IMR-90 (cell line): ENCODE measurements around the gene GLO1. TPM values are rescaled to one million over a fixed set of nuclear protein-coding genes. Genes with fewer than 3 reads are reported as not detected.

Experiments
- ATAC-seq: fragments of 200-7000 bp; cut with Tn5 transposase; 2 replicates; pipeline ENCODE4 v1.9.1; 2020; ENCODE audit warnings: low read depth, mild to moderate bottlenecking, moderate library complexity
- BruUV-seq: library from RNA; stranded (reverse); fragments of 400-500 nt; replicated peaks from 2 replicates; lab custom pipeline; 2021; lab: Mats Ljungman, UMichigan
- CTCF ChIA-PET: fragments of 300-600 bp; formaldehyde crosslinking; extraction: SDS; loops from one replicate; lab custom pipeline; 2021; ENCODE audit warnings: antibody characterized with exemption; lab: Yijun Ruan, JAX
- POLR2A ChIA-PET: fragments of 300-600 bp; sonication (Branson Sonifier 250); formaldehyde crosslinking; loops from one replicate; lab custom pipeline; 2022; ENCODE audit warnings: antibody characterized with exemption; ENCODE audit not compliant: unreplicated experiment; lab: Charles Lee
- DNase-seq: peaks from one replicate; pipeline ENCODE4 v3.0.0; 2013
- H2AFZ ChIP-seq: replicated peaks from 2 replicates; pipeline ENCODE3; 2013; ENCODE audit warnings: low read length, mild to moderate bottlenecking; ENCODE audit not compliant: poor library complexity
- H2AK5ac ChIP-seq: 2 replicates; pipeline ENCODE4 v1.6.1; 2013; ENCODE audit warnings: low read depth, low read length, inconsistent platforms
- H2AK9ac ChIP-seq: replicated peaks from 2 replicates; pipeline ENCODE3; 2013; ENCODE audit warnings: mild to moderate bottlenecking, low read depth, low read length, moderate library complexity; ENCODE audit not compliant: poor library complexity
- H2BK120ac ChIP-seq: 2 replicates; pipeline ENCODE4 v1.6.1; 2013; ENCODE audit warnings: low read depth, low read length, inconsistent platforms
- H2BK15ac ChIP-seq: 3 replicates; pipeline ENCODE4 v1.6.1; 2013; ENCODE audit warnings: low read depth, low read length, inconsistent platforms
- H2BK20ac ChIP-seq: 2 replicates; pipeline ENCODE4 v1.6.1; 2013; ENCODE audit warnings: low read depth, mild to moderate bottlenecking, inconsistent platforms, low read length, moderate library complexity
- H2BK5ac ChIP-seq: 2 replicates; pipeline ENCODE4 v1.6.1; 2013; ENCODE audit warnings: mild to moderate bottlenecking, low read depth, low read length, inconsistent platforms; ENCODE audit not compliant: poor library complexity, severe bottlenecking
- H3K14ac ChIP-seq: replicated peaks from 2 replicates; pipeline ENCODE4 v1.6.1; 2013; ENCODE audit warnings: low read depth, low read length, inconsistent platforms
- H3K18ac ChIP-seq: 2 replicates; pipeline ENCODE4 v1.6.1; 2013; ENCODE audit warnings: low read depth, low read length, control low read depth
- H3K23ac ChIP-seq: 2 replicates; pipeline ENCODE4 v1.6.1; 2013; ENCODE audit warnings: low read depth, low read length, inconsistent platforms
- H3K27ac ChIP-seq: 2 replicates; pipeline ENCODE4 v1.5.1; 2013; ENCODE audit warnings: mild to moderate bottlenecking, control low read depth, low read length; ENCODE audit not compliant: insufficient read depth
- H3K27me3 ChIP-seq: 2 replicates; pipeline ENCODE4 v1.6.1; 2013; ENCODE audit warnings: low read length; ENCODE audit not compliant: control insufficient read depth, insufficient read depth
- H3K36me3 ChIP-seq: 2 replicates; pipeline ENCODE4 v1.6.1; 2013; ENCODE audit warnings: low read length, mixed read lengths; ENCODE audit not compliant: control insufficient read depth, insufficient read depth
- H3K4ac ChIP-seq: 2 replicates; pipeline ENCODE4 v1.6.1; 2013; ENCODE audit warnings: low read depth, low read length, inconsistent platforms
- H3K4me1 ChIP-seq: 2 replicates; pipeline ENCODE4 v1.6.1; 2013; ENCODE audit warnings: low read length, mixed read lengths; ENCODE audit not compliant: control insufficient read depth, insufficient read depth
- H3K4me2 ChIP-seq: 2 replicates; pipeline ENCODE4 v1.6.1; 2013; ENCODE audit warnings: low read depth, mild to moderate bottlenecking, control low read depth, low read length, moderate library complexity
- H3K4me3 ChIP-seq: 2 replicates; pipeline ENCODE4 v1.5.1; 2013; ENCODE audit warnings: low read depth, mild to moderate bottlenecking, control low read depth, low read length, moderate library complexity; ENCODE audit not compliant: insufficient read depth
- H3K56ac ChIP-seq: 2 replicates; pipeline ENCODE4 v1.6.1; 2013; ENCODE audit warnings: low read length, inconsistent platforms; ENCODE audit not compliant: insufficient read depth; ENCODE audit errors: extremely low read depth
- H3K79me1 ChIP-seq, 2 experiments: 2 replicates each; pipeline ENCODE4 v1.6.1; 2013; ENCODE audit warnings: low read length in 2 of 2, inconsistent platforms in 1 of 2, low read depth in 1 of 2
- H3K9ac ChIP-seq: 2 replicates; pipeline ENCODE4 v1.6.1; 2013; ENCODE audit warnings: low read depth, low read length, control low read depth
- H3K9me1 ChIP-seq: 2 replicates; pipeline ENCODE4 v1.6.1; 2013; ENCODE audit warnings: low read length, inconsistent platforms; ENCODE audit not compliant: insufficient read depth
- H3K9me3 ChIP-seq: 2 replicates; pipeline ENCODE4 v1.6.1; 2013; ENCODE audit warnings: low read length; ENCODE audit not compliant: control insufficient read depth, insufficient read depth
- H4K20me1 ChIP-seq: 2 replicates; pipeline ENCODE4 v1.6.1; 2013; ENCODE audit warnings: low read length, inconsistent platforms; ENCODE audit not compliant: insufficient read depth
- H4K5ac ChIP-seq: 2 replicates; pipeline ENCODE4 v1.6.1; 2013; ENCODE audit warnings: mild to moderate bottlenecking, low read depth, low read length, control low read depth
- H4K8ac ChIP-seq, 2 experiments: 2 replicates each; pipeline ENCODE4 v1.6.1; 2013; ENCODE audit warnings: low read depth in 2 of 2, low read length in 2 of 2, control low read depth in 1 of 2, inconsistent platforms in 1 of 2
- H4K91ac ChIP-seq: 2 replicates; pipeline ENCODE4 v1.6.1; 2013; ENCODE audit warnings: low read depth, low read length, inconsistent platforms; ENCODE audit not compliant: insufficient read depth
- CEBPB ChIP-seq: IDR thresholded peaks from 2 replicates; pipeline ENCODE4 v1.6.1; 2012; ENCODE audit warnings: low read depth, low read length, improper control_type of control experiment
- MAZ ChIP-seq: IDR thresholded peaks from 2 replicates; pipeline ENCODE4 v1.6.1; 2012; ENCODE audit warnings: low read depth, mild to moderate bottlenecking, low read length, improper control_type of control experiment, moderate library complexity, borderline replicate concordance
- MXI1 ChIP-seq: IDR thresholded peaks from 2 replicates; pipeline ENCODE4 v1.6.1; 2012; ENCODE audit warnings: low read depth, mild to moderate bottlenecking, low read length, moderate library complexity, borderline replicate concordance
- POLR2A ChIP-seq: IDR thresholded peaks from 2 replicates; pipeline ENCODE4 v1.6.1; 2012; ENCODE audit warnings: mild to moderate bottlenecking, low read depth, low read length
- RCOR1 ChIP-seq: IDR thresholded peaks from 2 replicates; pipeline ENCODE4 v1.6.1; 2012; ENCODE audit warnings: mild to moderate bottlenecking, low read length, improper control_type of control experiment; ENCODE audit not compliant: insufficient replicate concordance
- RFX5 ChIP-seq: IDR thresholded peaks from 2 replicates; pipeline ENCODE4 v1.8.0; 2012; ENCODE audit warnings: low read depth, mild to moderate bottlenecking, low read length, moderate library complexity
- USF2 ChIP-seq: fragments of 150-350 bp; IDR thresholded peaks from 2 replicates; pipeline ENCODE4 v1.6.1; 2017; ENCODE audit warnings: mild to moderate bottlenecking, antibody characterized with exemption, low read length, low read depth
- WGBS, 2 experiments: methylation state at CpG; one replicate each; pipeline versions ENCODE4 v1.1.5 to v1.1.7; 2013; ENCODE audit warnings: missing lambda C conversion rate in 2 of 2; ENCODE audit not compliant: insufficient read length in 1 of 2; ENCODE audit errors: extremely low coverage in 2 of 2; 5-methylcytosine and 5-hydroxymethylcytosine counted together
- dilution Hi-C: fragments of 300-500 bp; cut with HindIII; formaldehyde crosslinking; loops from one replicate; pipeline ENCODE4 v1.14.3; 2018; ENCODE audit warnings: low sequenced_read_pairs; ENCODE audit not compliant: unreplicated experiment
- in situ Hi-C: fragments of 300-500 bp; cut with MboI; formaldehyde crosslinking; loops from 3 replicates; pipeline ENCODE4 v1.14.3; 2019; ENCODE audit warnings: low sequenced_read_pairs, inconsistent platforms, mixed read lengths
- intact Hi-C: fragments of 100-400 bp; cut with micrococcal nuclease; formaldehyde crosslinking; loops from 2 replicates; pipeline ENCODE4 v1.10.0; 2022
- polyA plus RNA-seq, 3 experiments: library from polyadenylated mRNA; depleted of rRNA; stranded (reverse); fragments of >200 nt; gene quantifications; 2 replicates each; pipeline ENCODE4 v1.2.3, GENCODE V29; 2012; ENCODE audit warnings: low replicate concordance in 1 of 3
- total RNA-seq: library from RNA; depleted of rRNA; stranded (reverse); fragments of >200 nt; gene quantifications from 2 replicates; pipeline ENCODE4 v1.2.3, GENCODE V29; 2012

The GLO1 gene
- total and polyA plus RNA-seq, 2 of the 4 experiments (the other 2 are of a cell fraction): 65.1 to 111 TPM

GRCh38 chr6:38676974-38677544, 25.9 kb downstream of the GLO1 start:
- Histone ChIP-seq H2BK15ac (no peak overlapping the region), H3K9me3 (no peaks in the 10 kb centered on the region), H4K5ac (no peak overlapping the region), H2BK20ac (no peak overlapping the region), H3K36me3 (peaks cover 15% of the 10 kb centered on the region), H3K23ac (no peak overlapping the region), H2AFZ (no peak overlapping the region), H3K9ac (no peak overlapping the region), H3K79me1 (no peaks in the 10 kb centered on the region; a peak in 1 of 4 replicates), H4K20me1 (no peaks in the 10 kb centered on the region), H3K9me1 (no peaks in the 10 kb centered on the region), H3K56ac (no peak overlapping the region), H3K4me3 (no peak overlapping the region), H4K8ac (no peak overlapping the region), H3K4me1 (no peaks in the 10 kb centered on the region), H4K91ac (no peak overlapping the region), H3K27ac (no peak overlapping the region), H3K4me2 (no peak overlapping the region), H3K27me3 (no peaks in the 10 kb centered on the region), H2BK5ac (no peak overlapping the region), H2AK5ac (no peak overlapping the region), H3K18ac (no peak overlapping the region), H3K4ac (no peak overlapping the region), H2AK9ac (no peak overlapping the region), H2BK120ac (no peak overlapping the region), H3K14ac (no peak overlapping the region)
- intact Hi-C loops (no loop called here), in situ Hi-C loops (no loop called here), dilution Hi-C loops (no loop called here)
- ChIA-PET CTCF (no interaction called here), POLR2A (no interaction called here)
- WGBS, 2 experiments: no CpG with 5 or more reads among the region's 1 CpG
- DNase-seq (no peak), ATAC-seq (no peak)
- BruUV-seq: no TSS peak
- TF ChIP-seq USF2 (no peak), CEBPB (no peak), RCOR1 (no peak), MAZ (no peak), POLR2A (no peak), RFX5 (no peak), MXI1 (no peak)
